ENCODE measurements around the gene UNC45A.

Gene UNC45A

DNA sequence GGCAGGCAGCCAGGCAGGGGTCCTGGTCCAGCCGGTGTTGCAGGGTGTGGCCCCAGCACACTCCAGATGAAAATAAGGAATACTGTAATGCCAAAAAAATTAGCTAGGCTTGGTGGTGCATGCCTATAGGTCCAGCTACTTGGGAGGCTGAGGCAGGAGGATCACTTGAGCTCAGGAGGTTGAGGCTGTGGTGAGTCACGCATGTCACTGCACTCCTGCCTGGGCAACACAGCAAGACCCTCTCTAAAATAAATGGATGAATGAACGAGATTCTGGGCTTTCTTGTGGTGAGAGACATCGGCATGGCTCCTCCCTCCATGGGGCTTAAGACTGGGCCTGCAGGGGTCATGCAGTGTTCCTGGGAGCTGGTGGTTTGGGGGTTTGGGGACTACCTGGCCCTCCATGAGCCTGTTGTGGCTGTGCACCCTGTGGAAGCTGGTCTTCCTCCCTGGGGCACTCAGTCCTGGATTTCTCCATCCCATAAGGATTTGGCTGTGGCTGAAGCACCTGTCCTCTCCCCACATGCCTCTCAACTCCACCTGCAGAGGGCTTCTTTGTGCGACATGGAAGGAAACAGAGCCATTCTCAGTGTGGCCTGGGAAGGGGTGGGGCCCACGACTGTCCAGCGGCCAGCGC lies 12.0 kb downstream of the UNC45A start:
- DNase-seq (ENCODE audit: low read depth) = no peak

DNA sequence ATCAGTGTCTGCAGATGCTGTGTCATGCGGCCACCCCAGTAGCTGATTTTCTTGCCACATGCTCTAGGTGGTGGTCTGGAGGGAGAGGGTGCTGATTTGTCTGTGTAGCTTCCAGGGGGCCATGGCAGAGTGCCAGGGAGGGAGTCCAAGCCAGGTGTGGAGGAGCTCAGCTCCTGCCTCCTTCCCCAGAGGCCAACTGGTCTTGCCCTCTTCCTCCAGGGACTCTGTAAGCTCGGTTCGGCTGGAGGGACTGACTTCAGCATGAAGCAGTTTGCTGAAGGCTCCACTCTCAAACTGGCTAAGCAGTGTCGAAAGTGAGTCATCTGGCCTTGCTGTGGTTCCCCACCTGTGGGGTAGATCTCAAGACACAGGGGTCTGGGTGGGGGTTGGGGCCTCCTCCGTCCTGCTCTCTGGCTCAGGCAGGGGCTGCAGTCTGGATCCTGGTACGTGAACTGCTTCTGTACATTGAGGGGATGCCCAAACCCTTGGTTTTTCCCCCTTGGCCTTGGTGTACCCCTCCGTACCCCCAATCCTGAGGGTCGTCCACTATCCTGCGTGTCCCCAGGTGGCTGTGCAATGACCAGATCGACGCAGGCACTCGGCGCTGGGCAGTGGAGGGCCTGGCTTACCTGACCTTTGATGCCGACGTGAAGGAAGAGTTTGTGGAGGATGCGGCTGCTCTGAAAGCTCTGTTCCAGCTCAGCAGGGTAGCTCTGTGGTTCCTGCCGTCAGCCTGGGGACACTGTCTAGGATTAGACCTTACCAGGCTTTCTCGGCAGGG lies 12.7 kb downstream of the UNC45A start:
- no peak for DNase-seq (ENCODE audit: low read depth)

DNA sequence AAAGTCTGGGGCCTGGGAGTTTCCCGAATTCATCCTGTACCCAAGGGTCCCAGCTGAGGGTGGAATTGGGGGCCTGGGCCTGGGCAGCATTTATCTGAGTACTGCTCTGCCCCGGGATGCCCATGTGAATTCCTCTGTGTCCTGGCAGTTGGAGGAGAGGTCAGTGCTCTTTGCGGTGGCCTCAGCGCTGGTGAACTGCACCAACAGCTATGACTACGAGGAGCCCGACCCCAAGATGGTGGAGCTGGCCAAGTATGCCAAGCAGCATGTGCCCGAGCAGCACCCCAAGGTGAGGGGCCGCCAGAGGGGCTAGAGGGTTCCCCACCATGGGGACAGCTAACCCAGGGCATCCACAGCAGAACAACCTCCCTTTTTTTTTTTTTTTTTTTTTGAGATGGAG lies 13.4 kb downstream of the UNC45A start:
- DNase-seq (ENCODE audit: low read depth) = no peak

DNA sequence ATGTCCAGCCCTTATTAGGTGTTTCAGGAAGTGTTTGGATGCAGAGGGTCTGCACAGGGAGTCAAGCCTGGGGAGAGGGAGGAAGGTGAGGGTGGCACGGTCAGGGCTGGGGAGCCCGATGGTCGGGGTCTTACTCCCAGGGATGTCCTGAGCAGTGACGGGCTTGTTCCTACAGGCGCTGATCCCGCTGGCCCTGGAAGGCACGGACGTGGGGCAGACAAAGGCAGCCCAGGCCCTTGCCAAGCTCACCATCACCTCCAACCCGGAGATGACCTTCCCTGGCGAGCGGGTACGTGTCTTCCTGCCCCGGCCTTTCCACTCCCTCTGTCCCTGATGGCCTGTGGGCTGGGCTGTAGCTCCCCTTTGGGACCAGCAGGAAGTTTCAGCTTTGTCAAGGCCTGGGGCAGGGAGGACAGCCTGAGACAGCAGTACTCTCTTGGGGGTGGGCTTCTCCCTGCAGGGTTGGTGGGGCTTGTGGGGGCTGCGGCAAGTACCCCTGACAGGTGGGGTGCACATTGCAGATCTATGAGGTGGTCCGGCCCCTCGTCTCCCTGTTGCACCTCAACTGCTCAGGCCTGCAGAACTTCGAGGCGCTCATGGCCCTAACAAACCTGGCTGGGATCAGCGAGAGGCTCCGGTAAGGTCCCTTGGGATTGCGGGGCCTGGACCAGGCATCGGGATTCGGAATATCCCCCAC lies 15.0 kb downstream of the UNC45A start:
- DNase-seq (ENCODE audit: low read depth) = no peak

DNA sequence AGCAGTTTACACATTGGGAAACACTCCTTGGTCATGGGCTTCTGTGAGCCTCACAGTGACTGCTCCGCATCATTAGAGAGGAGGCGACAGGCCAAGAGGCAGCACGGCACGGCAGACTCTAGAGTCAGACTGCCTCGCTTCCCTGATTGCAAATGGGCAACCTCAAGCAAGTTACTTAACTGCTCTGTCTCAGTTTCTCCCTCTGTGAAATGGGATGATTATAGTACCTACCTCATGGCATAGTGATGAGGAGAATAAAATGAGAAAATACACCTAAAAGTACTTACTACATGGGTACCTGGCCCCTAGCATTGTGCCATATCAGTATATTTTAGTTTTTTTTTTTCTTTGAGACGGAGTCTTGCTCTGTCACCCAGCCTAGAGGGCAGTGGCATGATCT lies 15.6 kb downstream of the UNC45A start:
- no peak for DNase-seq (ENCODE audit: low read depth)

DNA sequence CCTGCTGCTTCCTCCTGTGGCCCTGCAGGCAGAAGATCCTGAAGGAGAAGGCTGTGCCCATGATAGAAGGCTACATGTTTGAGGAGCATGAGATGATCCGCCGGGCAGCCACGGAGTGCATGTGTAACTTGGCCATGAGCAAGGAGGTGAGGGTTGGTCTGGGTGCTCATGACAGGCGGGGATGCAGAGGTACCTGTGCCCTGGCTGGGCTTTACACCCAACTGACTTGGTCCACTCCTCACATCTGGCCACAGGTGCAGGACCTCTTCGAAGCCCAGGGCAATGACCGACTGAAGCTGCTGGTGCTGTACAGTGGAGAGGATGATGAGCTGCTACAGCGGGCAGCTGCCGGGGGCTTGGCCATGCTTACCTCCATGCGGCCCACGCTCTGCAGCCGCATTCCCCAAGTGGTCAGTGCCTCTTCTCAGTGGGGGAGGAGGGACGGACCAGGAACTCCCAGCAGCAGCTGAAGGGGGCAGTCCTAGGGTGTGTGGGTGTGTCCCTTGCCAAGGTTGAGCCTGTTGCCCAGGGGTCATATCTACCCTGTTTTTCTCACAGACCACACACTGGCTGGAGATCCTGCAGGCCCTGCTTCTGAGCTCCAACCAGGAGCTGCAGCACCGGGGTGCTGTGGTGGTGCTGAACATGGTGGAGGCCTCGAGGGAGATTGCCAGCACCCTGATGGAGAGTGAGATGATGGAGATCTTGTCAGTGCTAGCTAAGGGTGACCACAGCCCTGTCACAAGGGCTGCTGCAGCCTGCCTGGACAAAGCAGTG lies 18.0 kb downstream of the UNC45A start:
- no peak for DNase-seq (ENCODE audit: low read depth)

DNA sequence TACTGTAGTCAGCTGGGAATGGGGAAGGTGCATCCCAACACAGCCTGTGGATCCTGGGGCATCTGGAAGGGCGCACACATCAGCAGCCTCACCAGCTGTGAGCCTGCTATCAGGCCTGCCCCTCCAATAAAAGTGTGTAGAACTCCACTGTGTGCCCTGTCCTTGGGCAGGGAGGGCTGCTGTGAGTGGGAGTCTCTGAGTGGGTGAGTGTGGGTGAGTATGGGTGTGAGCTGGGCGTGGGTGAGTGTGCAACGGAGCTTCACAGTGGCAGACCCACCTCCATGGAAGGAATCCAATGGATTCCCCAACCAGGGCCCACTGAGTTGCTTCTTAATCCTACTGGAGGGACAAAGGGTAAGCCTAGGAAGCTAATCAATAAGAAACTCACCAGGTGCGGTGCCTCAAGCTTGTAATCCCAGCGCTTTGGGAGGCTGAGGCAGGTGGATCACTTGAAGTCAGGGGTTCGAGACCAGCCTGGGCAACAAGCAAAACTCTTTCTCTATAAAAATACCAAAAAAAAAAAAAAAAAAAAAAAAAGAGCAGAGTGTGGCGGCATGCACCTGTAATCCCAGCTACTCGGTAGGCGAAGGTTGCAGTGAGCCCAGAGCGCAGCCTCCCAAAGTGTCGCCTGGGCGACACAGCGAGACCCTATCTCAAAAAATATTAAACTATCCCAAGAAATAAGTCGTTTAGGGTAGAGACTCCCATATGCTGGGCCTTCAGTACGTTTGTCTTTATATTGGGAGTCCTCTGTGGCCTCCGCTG lies 19.0 kb downstream of the UNC45A start:
- no peak for DNase-seq (ENCODE audit: low read depth)

DNA sequence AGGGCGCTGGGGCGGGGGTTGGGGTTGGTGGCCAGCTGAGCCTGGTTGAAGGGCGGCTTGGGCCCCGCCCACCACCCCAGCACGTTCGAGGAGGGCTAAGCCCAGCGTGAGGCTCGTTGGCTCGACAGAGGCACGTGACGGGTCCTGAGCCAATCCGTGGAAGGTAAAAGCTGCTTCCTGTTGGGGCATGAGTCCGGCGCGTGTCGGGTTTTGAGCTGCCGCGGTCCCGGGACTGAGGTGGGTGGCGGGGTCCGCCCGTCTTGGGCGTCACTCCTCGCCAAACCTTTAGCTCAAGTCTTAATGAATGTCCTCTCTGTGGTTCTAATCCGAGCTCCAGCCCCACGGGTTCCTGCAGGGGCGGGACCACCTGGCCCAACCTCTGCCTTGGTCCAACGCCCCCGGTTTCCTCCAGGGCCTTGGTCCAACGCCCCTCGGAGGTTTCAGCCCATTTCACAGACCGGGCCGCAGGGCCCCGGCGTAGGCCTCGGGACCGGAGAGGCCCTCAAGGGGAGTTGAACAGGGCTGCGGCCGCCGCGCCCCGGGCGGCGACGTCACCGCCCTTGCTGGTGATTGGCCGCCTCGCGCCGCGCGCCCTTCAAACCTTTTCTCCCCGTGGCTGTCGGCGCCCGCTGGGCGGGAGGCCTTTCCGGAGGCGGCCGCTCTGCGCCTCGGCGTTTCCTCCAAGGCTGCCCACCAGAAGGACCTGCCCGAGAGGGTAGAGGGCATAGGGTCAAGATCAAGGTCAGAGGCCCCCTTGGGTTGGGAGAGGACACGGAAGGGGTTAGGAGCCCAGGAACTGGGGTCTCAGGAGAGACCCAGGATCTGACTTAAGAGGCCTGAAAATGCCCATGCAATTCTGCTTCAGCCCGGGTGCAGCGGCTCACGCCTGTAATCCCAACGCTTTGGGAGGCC lies 19.9 kb downstream of the UNC45A start, which contains the start of gene RCCD1:
RCCD1 (plus strand) TSS at position 173 of the 912 bp plus-strand sequence. CDS start 1,851 bp downstream, outside the sequence.
- DNase-seq (ENCODE audit: low read depth) = peak; percentile 74

DNA sequence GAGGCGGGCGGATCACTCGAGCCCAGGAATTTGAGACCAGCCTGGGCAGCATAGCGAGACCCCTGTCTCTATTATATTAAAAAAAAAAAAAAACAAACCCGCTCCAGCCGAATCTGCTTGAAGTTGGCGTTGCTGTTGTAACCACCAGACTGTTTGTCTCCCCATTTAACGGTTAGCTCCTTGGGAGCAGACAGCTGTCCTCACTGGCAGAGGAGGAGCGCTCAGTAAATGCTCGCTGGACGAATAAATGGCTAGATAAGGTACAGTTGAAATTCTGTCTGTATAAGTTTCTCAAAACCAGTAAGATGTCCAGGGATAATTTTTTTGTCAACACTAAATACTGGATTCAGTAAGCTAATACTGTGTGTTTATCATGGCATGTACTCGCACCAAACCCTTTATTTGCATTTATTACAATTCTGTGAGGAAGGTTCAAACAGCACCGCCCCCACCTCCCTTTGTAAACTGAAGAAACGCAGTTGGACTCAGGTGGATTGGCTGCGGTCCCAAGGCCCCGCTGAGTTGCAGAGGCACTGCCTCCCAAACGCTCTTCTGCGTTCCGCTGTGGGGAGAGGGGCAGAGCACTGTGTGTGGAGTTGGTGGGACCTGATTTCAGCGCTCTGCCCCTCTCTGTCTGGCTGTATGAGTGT lies 20.7 kb downstream of the UNC45A start:
- no peak for DNase-seq (ENCODE audit: low read depth)

DNA sequence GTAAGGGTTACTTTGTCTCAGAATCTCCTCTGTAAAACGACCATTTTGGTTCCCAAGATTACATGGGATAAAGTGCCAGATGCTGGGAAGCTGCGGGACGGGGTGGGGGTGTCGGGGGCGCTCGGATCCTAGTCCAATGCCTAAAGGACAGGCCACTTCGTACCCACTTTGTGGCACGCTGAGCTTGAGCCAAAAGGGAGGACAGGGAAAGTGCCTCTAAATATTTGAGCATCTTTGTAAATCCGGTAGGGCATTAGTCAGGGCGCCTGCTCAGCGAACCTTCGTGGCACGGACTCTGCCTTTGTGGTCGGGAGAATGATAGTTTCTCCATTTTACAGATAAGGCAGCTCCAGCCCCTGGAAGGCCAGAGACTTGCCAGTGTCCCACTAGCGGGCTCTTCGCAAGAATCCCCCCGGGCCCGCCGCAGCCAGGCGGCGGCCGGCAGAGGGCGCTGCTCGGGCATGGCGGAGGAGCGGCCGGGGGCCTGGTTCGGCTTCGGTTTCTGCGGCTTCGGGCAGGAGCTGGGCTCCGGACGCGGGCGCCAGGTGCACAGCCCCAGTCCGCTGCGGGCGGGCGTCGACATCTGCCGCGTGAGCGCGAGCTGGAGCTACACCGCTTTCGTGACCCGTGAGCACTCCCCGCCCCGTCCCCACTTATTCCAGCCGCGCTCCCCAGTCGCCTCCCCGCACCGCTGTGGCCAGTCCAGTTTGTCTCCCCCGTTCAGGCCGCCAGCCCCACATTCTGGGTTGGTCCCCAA lies 21.4 kb downstream of the UNC45A start:
- DNase-seq (ENCODE audit: low read depth) = peak; percentile 35

DNA sequence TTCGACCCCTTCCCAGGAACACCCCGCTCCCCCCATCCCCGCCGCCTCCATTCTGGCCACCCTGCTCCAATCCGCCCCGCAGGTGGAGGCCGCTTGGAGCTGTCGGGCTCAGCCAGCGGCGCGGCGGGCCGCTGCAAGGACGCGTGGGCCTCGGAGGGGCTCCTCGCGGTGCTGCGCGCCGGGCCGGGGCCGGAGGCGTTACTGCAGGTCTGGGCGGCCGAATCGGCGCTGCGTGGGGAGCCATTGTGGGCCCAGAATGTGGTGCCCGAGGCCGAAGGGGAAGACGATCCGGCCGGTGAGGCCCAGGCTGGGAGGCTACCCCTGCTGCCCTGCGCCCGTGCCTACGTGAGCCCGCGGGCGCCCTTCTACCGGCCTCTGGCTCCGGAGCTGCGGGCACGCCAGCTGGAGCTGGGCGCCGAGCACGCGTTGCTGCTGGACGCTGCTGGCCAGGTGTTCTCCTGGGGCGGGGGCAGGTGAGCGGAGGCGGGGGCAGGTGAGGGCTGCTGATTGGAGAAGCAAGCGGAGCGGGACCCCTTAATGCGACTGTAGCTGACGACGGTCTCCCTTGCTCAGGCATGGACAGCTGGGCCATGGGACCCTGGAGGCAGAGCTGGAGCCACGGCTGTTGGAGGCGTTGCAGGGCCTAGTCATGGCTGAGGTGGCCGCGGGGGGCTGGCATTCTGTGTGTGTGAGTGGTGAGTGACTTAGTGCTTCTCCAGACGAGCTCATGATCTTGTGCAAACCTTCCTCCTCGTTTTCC lies 22.1 kb downstream of the UNC45A start:
- no peak for DNase-seq (ENCODE audit: low read depth)

DNA sequence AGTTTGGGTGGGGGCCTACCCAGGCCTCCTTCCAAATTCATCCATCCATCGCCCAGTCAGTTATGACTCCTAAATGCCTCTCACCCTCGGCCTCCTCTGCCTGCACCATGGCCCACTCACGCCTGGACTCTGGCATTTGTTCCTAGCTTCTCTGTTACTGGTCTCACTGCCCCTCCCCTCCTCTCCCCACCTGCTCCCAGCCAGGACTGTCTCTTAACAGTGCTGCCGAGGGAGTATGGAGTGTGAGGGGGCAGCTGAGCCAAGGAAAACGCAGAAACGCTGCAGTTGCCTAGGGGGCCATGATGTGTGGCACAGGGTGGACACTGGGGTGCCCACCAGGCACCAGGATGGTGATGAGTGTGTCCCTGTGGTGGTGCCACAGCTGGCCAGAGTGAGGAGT lies 22.7 kb downstream of the UNC45A start:
- DNase-seq (ENCODE audit: low read depth) = no peak

DNA sequence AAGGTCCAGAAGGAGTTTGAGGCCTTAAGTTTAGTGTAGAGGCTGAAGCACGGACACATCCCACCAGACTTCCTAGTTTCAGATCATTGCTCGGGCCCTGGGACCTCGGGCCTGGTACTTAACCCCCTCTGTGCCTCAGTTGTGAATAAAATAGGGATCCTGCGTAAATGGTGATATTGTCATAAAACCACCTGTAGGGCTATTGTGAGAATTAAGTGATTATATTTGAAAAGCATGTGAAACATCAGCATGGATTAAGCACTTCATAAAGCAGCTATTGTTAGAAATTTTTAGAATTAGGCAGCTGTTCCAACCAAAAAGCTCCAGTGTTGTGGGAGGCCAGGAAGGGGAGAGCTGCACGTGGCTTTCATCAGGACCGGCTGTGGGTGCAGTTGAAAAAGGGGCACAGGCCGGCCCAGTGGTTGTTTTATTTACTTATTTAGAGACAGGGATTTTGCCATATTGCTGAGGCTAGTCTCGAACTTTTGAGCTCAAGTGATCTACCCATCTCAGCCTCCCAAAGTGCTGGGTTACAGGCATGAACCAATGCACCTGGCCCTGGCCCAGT lies 24.0 kb downstream of the UNC45A start:
- no peak for DNase-seq (ENCODE audit: low read depth)

DNA sequence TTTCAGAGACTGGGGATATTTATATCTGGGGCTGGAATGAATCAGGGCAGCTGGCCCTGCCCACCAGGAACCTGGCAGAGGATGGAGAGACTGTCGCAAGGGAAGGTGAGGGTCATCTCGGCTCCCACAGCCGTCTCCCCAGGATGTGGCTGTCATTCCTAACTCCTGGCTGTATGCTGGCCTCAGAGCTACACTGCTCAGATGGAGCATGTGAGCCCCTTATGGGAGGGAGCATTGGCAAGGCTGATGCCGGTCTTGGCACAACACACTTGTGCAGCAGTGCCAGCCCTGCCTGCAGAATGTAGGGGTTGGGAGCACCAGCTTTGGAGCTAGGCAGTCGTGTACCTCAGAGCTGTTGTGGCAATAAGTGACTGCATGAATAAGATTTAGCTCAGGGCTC lies 24.8 kb downstream of the UNC45A start:
- no peak for DNase-seq (ENCODE audit: low read depth)

DNA sequence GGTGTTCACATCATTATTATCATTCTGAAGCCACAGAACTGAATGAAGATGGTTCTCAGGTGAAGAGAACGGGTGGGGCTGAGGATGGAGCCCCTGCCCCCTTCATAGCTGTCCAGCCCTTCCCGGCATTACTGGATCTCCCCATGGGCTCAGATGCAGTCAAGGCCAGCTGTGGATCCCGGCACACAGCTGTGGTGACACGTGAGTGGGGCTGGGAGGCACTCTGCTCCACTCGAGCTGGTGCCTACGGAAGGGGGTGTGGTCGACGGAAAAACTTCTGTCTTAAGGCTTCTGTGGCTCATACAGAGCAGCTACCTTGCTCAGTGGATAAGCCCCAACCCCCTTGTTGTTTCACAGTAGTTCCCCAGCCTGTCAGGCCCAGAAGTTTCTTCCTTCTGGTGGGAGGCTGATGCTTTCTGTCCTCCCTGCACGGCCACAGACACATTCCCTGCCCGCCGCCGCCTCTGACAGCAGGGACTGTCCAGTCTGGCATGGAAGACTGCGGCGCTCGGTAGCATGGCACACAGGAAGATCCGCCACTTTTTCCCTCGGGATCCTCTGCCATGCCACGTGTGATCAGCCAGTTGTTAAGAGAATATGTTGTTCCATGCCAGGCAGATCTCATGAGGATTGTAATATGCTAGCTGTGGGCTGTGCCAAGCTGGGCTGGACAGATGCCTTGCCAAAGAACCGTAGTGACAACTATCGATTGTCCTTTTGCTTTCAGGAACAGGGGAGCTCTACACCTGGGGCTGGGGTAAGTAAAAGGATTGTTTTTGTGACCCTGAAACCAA lies 25.4 kb downstream of the UNC45A start:
- no peak for DNase-seq (ENCODE audit: low read depth)

DNA sequence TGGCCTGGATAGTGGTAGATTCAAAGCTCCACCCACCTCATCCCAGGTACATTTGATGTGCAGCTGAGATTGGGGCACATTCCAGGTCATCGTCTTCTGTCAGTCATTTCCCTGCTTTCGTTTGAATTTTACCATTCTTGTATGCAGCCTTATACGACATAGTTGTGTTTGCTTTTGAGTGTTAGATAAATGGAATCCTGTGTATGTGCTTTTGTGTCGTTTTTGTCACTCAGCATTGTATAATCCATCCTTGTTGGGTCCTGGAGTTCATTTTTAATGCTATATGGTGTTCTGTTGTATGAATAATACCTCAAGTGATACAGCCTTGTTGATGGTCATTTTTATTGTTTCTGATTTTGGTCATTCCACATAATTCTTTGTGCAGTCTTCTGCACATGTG lies 26.9 kb downstream of the UNC45A start:
- DNase-seq (ENCODE audit: low read depth) = no peak

DNA sequence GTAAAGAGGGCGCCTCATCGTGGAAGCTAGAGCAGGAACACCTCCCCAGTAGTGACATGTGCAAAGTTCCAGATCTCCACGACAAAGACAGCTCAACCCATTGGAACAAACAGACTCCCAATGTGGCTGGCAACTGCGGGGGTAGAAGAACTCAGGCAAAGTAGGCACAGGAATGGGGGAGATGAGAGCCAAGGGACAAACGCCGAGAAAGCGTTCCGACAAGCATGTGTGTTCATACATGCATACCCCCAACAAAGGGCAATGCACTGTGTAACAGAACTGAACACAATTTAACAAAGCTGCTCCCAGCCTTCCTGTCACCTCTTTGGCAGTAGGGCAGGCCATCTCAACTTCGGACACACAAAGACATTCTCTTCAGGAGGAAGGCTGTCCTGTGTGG lies 31.2 kb downstream of the UNC45A start:
- no peak for DNase-seq (ENCODE audit: low read depth)
